K562 (cell line): ENCODE measurements around the gene HYAL1.
"Not testable (repeated sequence)": the region's sequence is repeated elsewhere in the genome, so short reads cannot be mapped to it uniquely, and the experiment has no call there.

Experiments used
- AFF4 ChIP-seq: sonication (generic); formaldehyde crosslinking; IDR thresholded peaks from 2 replicates; pipeline ENCODE4 v1.8.0; 2023; ENCODE audit warnings: mild to moderate bottlenecking, missing genetic modification reagents
- CBX5 ChIP-seq: IDR thresholded peaks from 2 replicates; pipeline ENCODE4 v1.6.1; 2014; ENCODE audit warnings: low read depth, borderline replicate concordance
- ESRRA ChIP-seq: fragments of 450-650 bp; IDR thresholded peaks from 2 replicates; pipeline ENCODE4 v1.6.1; 2014; ENCODE audit warnings: low read depth, mild to moderate bottlenecking, moderate library complexity, borderline replicate concordance
- FIP1L1 ChIP-seq: fragments of 200-400 bp; formaldehyde crosslinking; IDR thresholded peaks from 2 replicates; pipeline ENCODE4 v1.6.1; 2018; ENCODE audit warnings: mild to moderate bottlenecking, low read depth, low read length; ENCODE audit not compliant: poor library complexity, severe bottlenecking
- GMEB1 ChIP-seq: fragments of 250-450 bp; sonication (Bioruptor Pico); IDR thresholded peaks from 2 replicates; pipeline ENCODE4 v1.4.0; 2020; ENCODE audit warnings: mild to moderate bottlenecking
- MAFK ChIP-seq: IDR thresholded peaks from 2 replicates; pipeline ENCODE4 v1.6.1; 2011; ENCODE audit warnings: low read length, improper control_type of control experiment
- UBTF ChIP-seq, 2 experiments: IDR thresholded peaks; 2 replicates each; pipeline ENCODE4 v1.6.1; 2012; ENCODE audit warnings: improper control_type of control experiment in 2 of 2, low read depth in 2 of 2, low read length in 2 of 2, borderline replicate concordance in 1 of 2
- ZBTB34 ChIP-seq: fragments of 250-450 bp; sonication (Bioruptor Pico); IDR thresholded peaks from 2 replicates; pipeline ENCODE4 v1.8.0; 2021; ENCODE audit warnings: mild to moderate bottlenecking, moderate library complexity
- ZNF23 ChIP-seq: fragments of 250-450 bp; sonication (Bioruptor Pico); IDR thresholded peaks from 2 replicates; pipeline ENCODE4 v1.4.0; 2020; ENCODE audit warnings: mild to moderate bottlenecking
- ZNF589 ChIP-seq: fragments of 200-800 bp; sonication (Bioruptor generic); IDR thresholded peaks from 2 replicates; pipeline ENCODE4 v1.6.1; 2016; ENCODE audit warnings: low read depth, missing genetic modification characterization, missing compliant biosample characterization
- ZNF707 ChIP-seq: fragments of 250-450 bp; sonication (Bioruptor Pico); conservative IDR thresholded peaks from 2 replicates; pipeline ENCODE4 v1.8.0; 2022; ENCODE audit warnings: inconsistent platforms, mild to moderate bottlenecking, moderate library complexity
- TF ChIP-seq, protein P1 (sequence below): sonication (generic); formaldehyde crosslinking; IDR thresholded peaks from 2 replicates; pipeline ENCODE4 v1.5.0; 2020; ENCODE audit warnings: missing genetic modification reagents

GRCh38 chr3:50272538-50272910 is 30.9 kb downstream of the HYAL1 start:
- TF ChIP-seq ZBTB34 (CRISPR knock-in tag); UBTF (IDR thresholded peaks at IDR 0.05; ENCODE audit: borderline replicate concordance in 1 of 2, low read depth in 2 of 2, low read length in 2 of 2); AFF4 (CRISPR knock-in tag); CBX5; MAFK; ESRRA; ZNF589 (CRISPR knock-in tag); GMEB1; FIP1L1; ZNF707 (CRISPR knock-in tag); ZNF23 (CRISPR knock-in tag): not testable (repeated sequence)
- TF ChIP-seq, protein P1, sequence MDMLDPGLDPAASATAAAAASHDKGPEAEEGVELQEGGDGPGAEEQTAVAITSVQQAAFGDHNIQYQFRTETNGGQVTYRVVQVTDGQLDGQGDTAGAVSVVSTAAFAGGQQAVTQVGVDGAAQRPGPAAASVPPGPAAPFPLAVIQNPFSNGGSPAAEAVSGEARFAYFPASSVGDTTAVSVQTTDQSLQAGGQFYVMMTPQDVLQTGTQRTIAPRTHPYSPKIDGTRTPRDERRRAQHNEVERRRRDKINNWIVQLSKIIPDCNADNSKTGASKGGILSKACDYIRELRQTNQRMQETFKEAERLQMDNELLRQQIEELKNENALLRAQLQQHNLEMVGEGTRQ (CRISPR knock-in tag): not testable (repeated sequence)
